ENCODE data around the gene SLC24A3.

- no peak for TF ChIP-seq ZNF8 (CRISPR knock-in tag; IDR thresholded peaks at IDR 0.05)
- TF ChIP-seq RARB (CRISPR knock-in tag; IDR thresholded peaks at IDR 0.05), result no peak
- TF ChIP-seq CSRNP3 (CRISPR knock-in tag; IDR thresholded peaks at IDR 0.05), result no peak
- TF ChIP-seq ARNTL (CRISPR knock-in tag; IDR thresholded peaks at IDR 0.05; ENCODE audit: borderline replicate concordance, low read depth), result no peak
- TF ChIP-seq CSDC2 (CRISPR knock-in tag; IDR thresholded peaks at IDR 0.05), result no peak
- no peak for TF ChIP-seq POU6F1 (CRISPR knock-in tag; IDR thresholded peaks at IDR 0.05; ENCODE audit: borderline replicate concordance, low read depth)
- TF ChIP-seq ZC3H10 (CRISPR knock-in tag; IDR thresholded peaks at IDR 0.05), result no peak
- no peak for TF ChIP-seq ZFP3 (CRISPR knock-in tag; IDR thresholded peaks at IDR 0.05)
- no peak for TF ChIP-seq ZFP30 (CRISPR knock-in tag; IDR thresholded peaks at IDR 0.05)
- no peak for TF ChIP-seq PPARA (CRISPR knock-in tag; IDR thresholded peaks at IDR 0.05; ENCODE audit: borderline replicate concordance)
- no peak for TF ChIP-seq PATZ1 (CRISPR knock-in tag; IDR thresholded peaks at IDR 0.05; ENCODE audit: borderline replicate concordance)
- no peak for TF ChIP-seq BACH2 (CRISPR knock-in tag; IDR thresholded peaks at IDR 0.05; ENCODE audit: borderline replicate concordance)
- no peak for TF ChIP-seq CREB5 (CRISPR knock-in tag; IDR thresholded peaks at IDR 0.05; ENCODE audit: low read depth)
Measured at GRCh38 chr20:19211252-19211651, 1.2 kb upstream of the SLC24A3 start.
